ENCODE measurements around the gene DALRD3. TPM values are rescaled to one million over a fixed set of nuclear protein-coding genes. Genes with fewer than 3 reads are reported as not detected.

DALRD3 gene
- total and polyA plus RNA-seq, 8 donors = 23.6 to 67.4 (median 60.5) TPM

- peak overlapping the region; percentile 65 to 68 for H3K4me3 ChIP-seq
- no peaks in the 10 kb centered on the region for H3K27me3 ChIP-seq
- DNase-seq (no peak), ATAC-seq (no peak)
- intact Hi-C loops (cut with DNase I) = no loop called here
- no peaks in the 10 kb centered on the region for H3K9me3 ChIP-seq
- H3K27ac ChIP-seq = peak overlapping the region; percentile 70 to 84
- TF ChIP-seq CTCF (IDR thresholded peaks at IDR 0.05) = no peak
- peaks cover 0 to 76% of the 10 kb centered on the region in 2 donors for H3K36me3 ChIP-seq
- peaks cover 13 to 38% of the 10 kb centered on the region in 2 donors for H3K4me1 ChIP-seq
Measured at GRCh38 chr3:49029563-49029884, 11.1 kb upstream of the DALRD3 start.

GRCh38 chr3:49028673-49029562, 10.5 kb upstream of the DALRD3 start, which contains the start of gene IMPDH2:
TSS of gene IMPDH2 (minus strand) at chr3:49029398. CDS start at chr3:49029350, 48 bp downstream.
- no peaks in the 10 kb centered on the region for H3K9me3 ChIP-seq
- H3K27me3 ChIP-seq = no peaks in the 10 kb centered on the region
- DNase-seq (peak; percentile 94 to 98 (median 96)), ATAC-seq (peak; percentile 97)
- intact Hi-C loops (cut with DNase I) = no loop called here
- H3K36me3 ChIP-seq = peaks cover 0 to 76% of the 10 kb centered on the region in 2 donors
- peak in 1 of 2 donors; percentile 15 for TF ChIP-seq CTCF (IDR thresholded peaks at IDR 0.05)
- H3K4me3 ChIP-seq = peak within 1 kb of the TSS; percentile 65 to 68
- peaks cover 13 to 42% of the 10 kb centered on the region in 2 donors for H3K4me1 ChIP-seq
- peak within 1 kb of the TSS; percentile 70 to 84 for H3K27ac ChIP-seq

- Histone ChIP-seq H3K27me3 (no peaks in the 10 kb centered on the region), H3K9me3 (no peaks in the 10 kb centered on the region), H3K4me1 (peaks cover 15 to 49% of the 10 kb centered on the region in 2 donors), H3K27ac (peak overlapping the region in 1 of 2 donors; percentile 84), H3K36me3 (peaks cover 0 to 77% of the 10 kb centered on the region in 2 donors), H3K4me3 (peak overlapping the region; percentile 65 to 68)
- intact Hi-C loops (cut with DNase I) = no loop called here
- DNase-seq (no peak), ATAC-seq (no peak)
- no peak for TF ChIP-seq CTCF (IDR thresholded peaks at IDR 0.05)
Measured at GRCh38 chr3:49028298-49028672, 9.9 kb upstream of the DALRD3 start.

GRCh38 chr3:49027634-49028033, 9.3 kb upstream of the DALRD3 start:
- no peak for ATAC-seq
- no peak for TF ChIP-seq CTCF (IDR thresholded peaks at IDR 0.05)
- H3K4me1 ChIP-seq = peaks cover 21 to 55% of the 10 kb centered on the region in 2 donors
- H3K4me3 ChIP-seq = no peak overlapping the region
- H3K9me3 ChIP-seq = no peaks in the 10 kb centered on the region
- peaks cover 0 to 75% of the 10 kb centered on the region in 2 donors for H3K36me3 ChIP-seq
- H3K27ac ChIP-seq = no peak overlapping the region
- DNase-seq = no peak
- no peaks in the 10 kb centered on the region for H3K27me3 ChIP-seq
- intact Hi-C loops (cut with DNase I) = no loop called here

DNA sequence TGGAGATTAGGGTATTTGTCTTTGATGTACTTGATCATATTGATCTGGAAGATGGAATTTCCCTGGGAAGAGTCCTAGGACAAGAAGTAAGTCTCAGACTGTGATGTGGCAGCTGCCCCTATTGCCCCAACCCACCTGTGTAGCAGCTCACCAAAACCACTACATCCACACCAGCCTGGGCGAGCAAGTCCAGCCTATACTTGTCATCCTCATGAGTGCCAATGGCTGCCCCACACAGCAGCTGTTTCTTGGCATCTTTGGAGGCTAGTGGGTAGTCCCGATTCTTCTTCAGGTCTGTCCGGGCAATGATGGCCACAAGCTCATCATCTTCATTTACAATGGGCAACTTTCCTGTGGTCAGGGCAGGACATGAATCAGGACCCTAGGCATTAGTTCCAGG, 8.2 kb upstream of the DALRD3 start:
- intact Hi-C loops (cut with DNase I) = no loop called here
- no peak for DNase-seq
- peaks cover 21 to 58% of the 10 kb centered on the region in 2 donors for H3K4me1 ChIP-seq
- H3K27ac ChIP-seq = no peak overlapping the region
- no peaks in the 10 kb centered on the region for H3K27me3 ChIP-seq
- no peak for TF ChIP-seq CTCF (IDR thresholded peaks at IDR 0.05)
- no peak for ATAC-seq
- H3K36me3 ChIP-seq = peaks cover 0 to 64% of the 10 kb centered on the region in 2 donors
- no peak overlapping the region for H3K4me3 ChIP-seq
- H3K9me3 ChIP-seq = no peaks in the 10 kb centered on the region
